Left ventricle myocardium superior (tissue), 1 donor: ENCODE results near the gene KIAA1217. TPM values are rescaled to one million over a fixed set of nuclear protein-coding genes. Genes with fewer than 3 reads are reported as not detected.

ENCODE experiments used
- ATAC-seq: fragments of 200-7000 bp; cut with Tn5 transposase; one replicate; pipeline ENCODE4 v1.9.1; 2020; ENCODE audit warnings: mild to moderate bottlenecking, moderate library complexity
- DNase-seq: peaks from one replicate; pipeline ENCODE4 v3.0.0-alpha.2; 2020
- intact Hi-C: fragments of 100-400 bp; cut with micrococcal nuclease; formaldehyde crosslinking; loops from one replicate; pipeline ENCODE4 v1.11.0; 2022
- total RNA-seq: library from RNA; stranded (reverse); fragmentation: NEBNext Ultra II Directional; extraction: Animal tissue kit (Norgen Biotek cat#: 25700); gene quantifications from one replicate; pipeline ENCODE4 v1.2.1, GENCODE V29; 2021
- donor health status: DM: no; HTN: yes; CAD: no; lungs with severe emphysema.

Gene KIAA1217
- total RNA-seq, 1 donor from 2014 or later = 46.6 TPM

GRCh38 chr10:24277771-24278170, 68.8 kb downstream of the KIAA1217 start:
- intact Hi-C loops = no loop called here
- DNase-seq (peak; percentile 53), ATAC-seq (peak; percentile 92)

DNA sequence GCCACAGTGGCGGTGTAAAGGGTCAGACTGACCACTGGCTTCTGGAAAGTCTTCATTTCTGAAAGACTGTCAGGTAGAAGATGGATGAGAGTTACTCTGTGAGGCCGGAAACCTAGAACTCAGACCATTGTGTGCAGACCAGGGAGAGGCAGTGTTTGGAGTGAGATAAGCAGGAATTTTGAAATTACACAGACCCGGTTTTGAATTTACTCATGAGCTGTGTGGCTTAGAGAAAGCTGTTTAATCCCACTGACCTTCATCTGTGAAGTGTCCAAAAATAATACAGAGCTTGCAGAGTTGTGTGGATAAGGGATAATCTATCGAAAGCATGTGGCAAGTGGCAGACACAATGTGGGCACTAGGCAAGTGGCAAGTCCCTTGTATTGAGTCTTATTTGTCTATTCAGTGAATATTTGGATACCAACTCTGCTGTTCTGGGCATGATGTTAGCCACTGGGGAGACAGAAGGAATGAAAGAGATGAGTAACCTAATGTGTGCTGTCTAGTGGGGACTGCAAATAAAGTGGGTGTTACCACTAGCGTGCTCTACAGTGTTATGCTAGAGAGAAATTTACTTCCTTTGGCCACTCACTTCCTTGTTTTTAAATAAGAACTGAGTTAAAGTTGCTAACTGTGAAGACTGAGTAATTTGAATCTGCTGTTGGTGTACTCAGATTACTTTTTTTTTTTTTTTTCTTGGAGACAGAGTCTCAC, 69.4 kb downstream of the KIAA1217 start:
- DNase-seq (no peak), ATAC-seq (peak; percentile 46)
- intact Hi-C loops = no loop called here

DNA sequence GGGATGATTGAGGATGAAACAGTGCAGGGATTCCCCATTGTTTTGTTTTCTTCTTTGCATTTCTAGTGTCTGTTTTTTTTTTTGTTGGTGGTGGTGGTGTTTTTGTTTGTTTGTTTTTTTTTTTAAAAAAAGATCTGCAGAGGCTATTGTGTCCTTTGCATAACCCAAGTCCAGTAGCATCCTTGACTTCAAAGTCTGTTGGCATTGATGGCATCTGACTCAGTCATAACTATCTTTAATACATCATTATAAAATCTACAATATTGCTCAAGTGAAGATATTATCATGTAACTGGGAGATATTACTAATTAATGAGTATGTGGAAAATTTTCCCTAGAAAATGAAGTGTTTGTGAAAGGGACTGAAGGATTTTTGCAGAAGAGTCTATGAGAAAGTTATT, 70.2 kb downstream of the KIAA1217 start:
- intact Hi-C loops = no loop called here
- ATAC-seq (no peak), DNase-seq (no peak)

- DNase-seq (no peak), ATAC-seq (peak; percentile 35)
- intact Hi-C loops = no loop called here
These were observed 78.7 kb downstream of the KIAA1217 start for GRCh38 chr10:24287559-24288195.

- ATAC-seq (no peak), DNase-seq (no peak)
- intact Hi-C loops = no loop called here
These were observed 79.6 kb downstream of the KIAA1217 start for GRCh38 chr10:24288581-24288980.

DNA sequence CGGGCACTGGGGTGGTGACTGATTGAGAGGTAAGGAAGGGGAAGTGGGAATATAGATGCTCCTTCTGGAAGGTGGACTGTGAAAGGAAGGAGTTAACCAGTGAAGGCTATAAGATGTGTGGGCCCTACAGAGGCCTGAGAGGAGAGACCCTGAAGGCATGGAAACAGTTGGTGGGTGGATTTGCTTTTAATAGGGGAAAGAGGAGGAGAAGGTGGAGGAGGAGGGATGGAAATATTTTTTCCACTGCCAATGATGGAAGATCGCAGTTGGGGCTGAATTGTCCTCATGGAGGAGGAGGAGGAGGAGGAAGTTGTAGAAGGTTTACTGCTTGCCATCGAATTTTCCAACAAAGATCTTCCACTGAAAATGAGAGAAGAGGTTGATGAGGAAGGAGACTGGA, 80.3 kb downstream of the KIAA1217 start:
- DNase-seq (no peak), ATAC-seq (no peak)
- intact Hi-C loops = no loop called here

GRCh38 chr10:24292304-24293293, 83.7 kb downstream of the KIAA1217 start:
- intact Hi-C loops = no loop called here
- ATAC-seq (peak; percentile 20), DNase-seq (no peak)

- intact Hi-C loops = no loop called here
- no peak for DNase-seq
- no peak for ATAC-seq
These were observed 90.8 kb downstream of the KIAA1217 start for GRCh38 chr10:24299578-24300260.

DNA sequence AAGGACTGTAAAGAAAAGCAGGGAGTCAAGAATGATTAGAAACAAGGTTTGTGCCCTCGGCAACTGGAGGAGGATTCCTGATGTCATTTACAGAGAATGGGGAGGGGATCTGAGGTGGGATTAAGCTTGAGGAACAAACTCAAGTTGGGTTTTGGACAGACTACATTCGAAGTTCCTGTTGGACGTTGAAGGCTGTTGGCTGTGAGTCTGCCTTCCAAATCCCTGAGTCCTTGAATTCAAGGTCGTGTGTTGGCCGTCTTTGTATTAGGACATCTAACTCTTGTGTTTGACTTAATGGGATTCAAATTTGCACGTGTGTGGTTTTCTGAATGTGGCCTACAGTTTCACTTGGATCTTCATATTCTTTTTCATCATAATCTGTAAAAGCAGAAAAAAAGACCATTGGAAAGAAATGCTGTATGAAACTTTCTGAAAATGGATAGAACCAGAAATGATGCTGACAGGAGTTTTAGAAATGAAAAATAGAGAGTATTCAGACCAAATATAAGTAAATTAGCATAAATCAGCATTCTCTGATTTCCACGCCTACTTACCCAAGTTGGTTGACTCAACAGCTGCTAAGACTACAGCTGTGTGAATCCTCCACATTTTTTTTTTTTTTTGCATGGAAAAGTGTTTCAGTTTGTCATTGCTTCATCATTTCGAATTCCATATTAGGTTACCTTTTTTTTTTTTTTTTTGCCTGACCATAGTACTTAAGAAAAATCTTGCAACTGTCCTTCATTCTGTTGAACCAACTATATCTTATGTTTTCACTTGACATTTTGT, 94.8 kb downstream of the KIAA1217 start:
- DNase-seq (no peak), ATAC-seq (no peak)
- intact Hi-C loops = no loop called here

DNA sequence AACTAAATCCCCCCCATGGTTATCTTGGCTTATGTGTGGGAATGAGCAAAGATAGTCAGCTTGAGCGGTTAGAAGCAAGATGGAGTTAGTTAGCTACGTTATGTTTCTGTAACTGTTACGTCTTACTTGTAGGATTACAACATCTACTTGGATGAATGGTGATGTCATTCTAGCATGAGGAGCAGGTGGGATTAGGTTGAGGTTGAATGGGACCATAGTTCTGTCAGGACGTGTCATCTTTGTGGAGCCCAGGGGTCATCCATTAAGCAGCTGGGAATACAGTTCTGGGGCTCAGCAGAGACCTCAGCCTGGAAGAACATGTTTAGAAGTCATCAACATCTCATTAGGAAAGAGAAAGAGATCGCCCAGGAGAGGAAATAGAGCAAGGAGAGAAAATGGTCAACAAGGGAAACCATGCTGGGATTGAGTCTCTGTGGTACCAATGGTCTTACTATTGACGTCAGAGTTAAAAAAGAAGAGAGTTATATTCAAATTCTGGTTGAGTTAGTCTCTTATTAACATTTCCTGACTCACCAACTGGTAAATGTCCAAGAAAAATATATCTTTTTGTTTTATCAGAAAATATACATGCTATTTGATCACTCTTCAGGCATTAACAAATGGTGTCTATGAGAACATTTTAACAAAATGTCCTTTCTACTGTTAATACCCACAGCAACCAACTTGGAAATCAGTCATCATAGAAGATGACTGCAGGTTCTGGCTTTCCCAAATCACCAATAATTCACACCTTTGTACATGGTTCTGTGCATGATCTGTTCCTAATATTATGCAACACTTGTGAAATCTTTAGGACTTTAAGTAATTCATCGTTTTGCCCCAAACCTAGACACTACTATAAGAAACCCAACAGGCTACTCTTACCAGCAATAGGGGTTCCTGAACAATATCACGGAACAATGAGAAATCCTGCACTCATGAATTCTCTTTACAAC, 96.9 kb downstream of the KIAA1217 start:
- intact Hi-C loops = no loop called here
- ATAC-seq (no peak), DNase-seq (no peak)

DNA sequence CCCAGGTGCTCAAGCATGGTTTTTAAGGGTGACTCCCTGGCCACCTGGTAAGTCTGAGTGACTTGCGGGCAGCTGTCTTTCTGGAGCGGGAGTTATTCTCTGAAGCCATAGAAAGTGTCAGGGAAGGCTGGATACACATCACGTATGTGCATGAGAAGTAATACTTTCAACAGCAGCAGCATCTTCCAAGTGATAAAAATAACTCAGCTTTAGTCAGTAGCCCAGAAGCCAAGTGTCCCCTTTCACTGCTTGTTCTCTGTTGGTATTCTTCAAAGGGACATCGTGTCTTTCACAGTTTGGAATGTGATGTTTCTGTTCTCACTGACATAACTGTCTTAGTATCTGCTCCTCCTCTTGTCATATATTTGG, 97.6 kb downstream of the KIAA1217 start:
- intact Hi-C loops = no loop called here
- ATAC-seq = peak; percentile 83
- no peak for DNase-seq

- intact Hi-C loops = no loop called here
- DNase-seq = peak; percentile 46
- ATAC-seq = peak; percentile 29
These were observed 98.2 kb downstream of the KIAA1217 start for GRCh38 chr10:24307116-24307515.

DNA sequence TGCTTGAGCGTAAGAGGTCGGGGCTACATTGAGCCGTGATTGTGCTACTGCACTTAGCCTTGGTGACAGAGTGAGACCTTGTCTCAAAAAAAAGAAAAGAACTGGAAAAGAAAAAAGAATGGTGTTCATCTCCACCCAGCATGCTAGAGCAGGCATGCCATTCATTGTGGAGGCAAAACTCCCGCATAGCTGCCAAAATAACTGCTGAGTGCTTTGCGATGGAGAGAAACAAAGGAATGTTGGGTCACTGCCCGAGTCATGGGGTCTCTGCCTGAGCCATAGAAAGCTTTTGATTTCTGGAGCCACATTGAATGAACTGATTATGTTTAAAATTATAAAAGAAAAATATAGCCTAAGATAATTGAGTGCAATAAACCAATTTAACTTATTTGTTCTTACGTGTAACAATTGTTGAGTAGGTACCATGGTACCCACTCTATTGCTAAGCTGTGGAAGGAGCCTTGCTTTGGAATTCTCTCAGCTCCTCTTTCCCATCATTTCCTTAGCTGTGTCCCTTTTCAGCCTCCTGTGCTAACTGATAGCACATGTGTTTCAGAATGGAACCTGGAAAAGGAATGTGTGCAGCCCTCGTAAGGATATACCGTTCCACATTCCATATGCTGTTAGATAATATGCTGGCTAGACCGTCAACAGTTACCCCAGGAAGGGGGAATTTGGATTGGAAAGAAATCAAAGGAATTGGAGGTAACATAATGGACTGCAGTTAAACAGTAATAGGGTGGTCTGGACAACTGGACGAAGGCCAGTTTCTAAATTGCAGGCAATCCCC, 99.0 kb downstream of the KIAA1217 start:
- DNase-seq = peak; percentile 49
- intact Hi-C loops = no loop called here
- ATAC-seq = peak; percentile 81

- intact Hi-C loops = no loop called here
- no peak for DNase-seq
- no peak for ATAC-seq
These were observed 101.2 kb downstream of the KIAA1217 start for GRCh38 chr10:24310104-24310503.

GRCh38 chr10:24311888-24312287, 103.0 kb downstream of the KIAA1217 start:
- DNase-seq = no peak
- intact Hi-C loops = no loop called here
- no peak for ATAC-seq

- intact Hi-C loops = no loop called here
- peak; percentile 58 for ATAC-seq
- DNase-seq = no peak
These were observed 104.3 kb downstream of the KIAA1217 start for GRCh38 chr10:24313283-24313682.

- intact Hi-C loops = no loop called here
These were observed 106.3 kb downstream of the KIAA1217 start for GRCh38 chr10:24315211-24315610.

More at GRCh38 chr10:24315211-24315610, 106.3 kb downstream of the KIAA1217 start:
- no peak for DNase-seq
- ATAC-seq = no peak
